ENCODE results near the gene IL20. TPM values are rescaled to one million over a fixed set of nuclear protein-coding genes. Genes with fewer than 3 reads are reported as not detected.

Gene IL20
- total and polyA plus RNA-seq, 2 of the 8 experiments (the other 6 are each of a cell fraction or from before 2014, with no cell fraction given), result not detected

DNA sequence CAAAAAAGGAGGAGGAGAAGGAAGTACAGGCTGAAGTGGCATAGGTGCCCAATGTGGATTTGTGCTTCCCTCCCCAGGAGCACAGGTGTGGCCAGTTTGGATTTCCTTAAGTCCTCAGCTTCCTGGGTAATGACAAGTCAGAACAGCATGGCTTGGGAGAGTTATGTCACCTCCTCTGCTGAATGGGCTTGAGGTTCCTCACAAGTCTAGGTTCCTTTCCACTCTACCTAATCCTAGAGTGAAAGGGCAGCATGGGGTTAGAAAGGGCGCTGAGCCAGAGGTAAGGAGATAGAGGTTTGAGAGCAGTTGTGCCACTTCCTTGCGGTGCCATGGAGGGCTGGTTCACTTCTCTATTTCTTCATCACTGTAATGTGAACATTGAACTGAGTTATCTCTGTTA lies 35.5 kb upstream of the IL20 start:
- 87% methylated on average over 2 of the region's 2 CpGs; no CpG with 5 or more reads in 1 of the 2 experiments for WGBS, 2 experiments (ENCODE audit: extremely low coverage in 1 of 2, insufficient coverage in 1 of 2, insufficient read length in 1 of 2, insufficient replicate concordance in 2 of 2, low coverage in 1 of 2, low lambda C conversion rate in 2 of 2, missing lambda C conversion rate in 1 of 2)
- no peak for TF ChIP-seq BRCA1 (IDR thresholded peaks at IDR 0.05; ENCODE audit: low read depth, low read length)
- no peak for TF ChIP-seq CEBPB (IDR thresholded peaks at IDR 0.05; ENCODE audit: low read depth, low read length)
- no peak for TF ChIP-seq TCF12 (IDR thresholded peaks at IDR 0.05; ENCODE audit: low read depth, low read length)
- no peak for TF ChIP-seq FOSL1 (IDR thresholded peaks at IDR 0.05; ENCODE audit: insufficient read depth, low read depth, low read length)
- TF ChIP-seq HDAC6 (IDR thresholded peaks at IDR 0.05; ENCODE audit: low read depth, low read length), result no peak
- TF ChIP-seq KDM1A (IDR thresholded peaks at IDR 0.05; ENCODE audit: borderline replicate concordance, low read length), result no peak
- TF ChIP-seq, protein P1, sequence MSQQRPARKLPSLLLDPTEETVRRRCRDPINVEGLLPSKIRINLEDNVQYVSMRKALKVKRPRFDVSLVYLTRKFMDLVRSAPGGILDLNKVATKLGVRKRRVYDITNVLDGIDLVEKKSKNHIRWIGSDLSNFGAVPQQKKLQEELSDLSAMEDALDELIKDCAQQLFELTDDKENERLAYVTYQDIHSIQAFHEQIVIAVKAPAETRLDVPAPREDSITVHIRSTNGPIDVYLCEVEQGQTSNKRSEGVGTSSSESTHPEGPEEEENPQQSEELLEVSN (IDR thresholded peaks at IDR 0.05), result no peak
- TF ChIP-seq JUND (IDR thresholded peaks at IDR 0.05; ENCODE audit: low read length), result no peak
- TF ChIP-seq RNF2 (IDR thresholded peaks at IDR 0.05; ENCODE audit: borderline replicate concordance, low read depth, low read length, missing control alignments, poor library complexity, severe bottlenecking), result no peak
- no peak for TF ChIP-seq BCL11A (IDR thresholded peaks at IDR 0.05; ENCODE audit: low read depth in 2 of 2, low read length in 2 of 2)
- TF ChIP-seq ASH2L (IDR thresholded peaks at IDR 0.05; ENCODE audit: low read length), result no peak
- no peak for TF ChIP-seq SIX5 (IDR thresholded peaks at IDR 0.05; ENCODE audit: low read depth, low read length)
- no peak for TF ChIP-seq KDM5A (IDR thresholded peaks at IDR 0.05; ENCODE audit: low read length)
- no peak for TF ChIP-seq EGR1 (IDR thresholded peaks at IDR 0.05; ENCODE audit: borderline replicate concordance, low read depth, low read length)
- no peak for TF ChIP-seq POLR2A (IDR thresholded peaks at IDR 0.05; ENCODE audit: control extremely low read depth in 1 of 2, low read depth in 2 of 2, low read length in 2 of 2)
- TF ChIP-seq TBP (IDR thresholded peaks at IDR 0.05; ENCODE audit: low read depth, low read length), result no peak

More for the DNA sequence above, 35.5 kb upstream of the IL20 start:
- no peak overlapping the region for H2BK5ac ChIP-seq (ENCODE audit: low read depth, low read length)
- H4K20me1 ChIP-seq (replicated peaks in 1 of 2; ENCODE audit: control insufficient read depth in 1 of 2, insufficient read depth in 2 of 2, low read length in 2 of 2), result no peaks in the 10 kb centered on the region
- no peak overlapping the region for H2BK12ac ChIP-seq (ENCODE audit: low read depth, low read length)
- no peak overlapping the region for H4K8ac ChIP-seq (ENCODE audit: extremely low read depth, insufficient read depth, low read length)
- H2BK20ac ChIP-seq (ENCODE audit: low read length), result no peak overlapping the region
- H3K4me2 ChIP-seq (ENCODE audit: insufficient read depth in 1 of 2, low read depth in 2 of 2, low read length in 2 of 2), result no peak overlapping the region
- no peak overlapping the region for H3K9ac ChIP-seq (replicated peaks in 1 of 4; ENCODE audit: extremely low read depth in 1 of 4, low read depth in 3 of 4, low read length in 3 of 4)
- DNase-seq (ENCODE audit: low read depth in 1 of 2, low spot score in 2 of 2), result no peak
- ChIA-PET CTCF (ENCODE audit: partially characterized antibody) (interaction anchor here (0.5 to 3.5 kb wide), 6 partner anchors 20 to 588 kb away, joined by 3 to 10 read pairs (median 5); no protein-coding TSS in a partner anchor), POLR2A (ENCODE audit: partially characterized antibody) (no interaction called here)
- 0 out of 2 replicates have a peak overlapping the region, but pooled peaks have one; percentile 11 for H2AFZ ChIP-seq (ENCODE audit: low read length)
- H3K27me3 ChIP-seq (replicated peaks in 1 of 4; ENCODE audit: control insufficient read depth in 3 of 4, extremely low read depth in 1 of 4, insufficient read depth in 3 of 4, low read length in 3 of 4), result no peaks in the 10 kb centered on the region
- H3K27ac ChIP-seq (ENCODE audit: low read depth, low read length), result no peak overlapping the region
- FAIRE-seq, result no peak
- H2AK5ac ChIP-seq (ENCODE audit: low read depth, low read length), result no peak overlapping the region
- H3K4me3 ChIP-seq (ENCODE audit: extremely low read depth in 1 of 4, insufficient read depth in 2 of 4, low read depth in 3 of 4, low read length in 4 of 4), result no peak overlapping the region
- no peaks in the 10 kb centered on the region for H3K79me2 ChIP-seq (ENCODE audit: control insufficient read depth in 1 of 2, insufficient read depth in 2 of 2, low read length in 2 of 2)
- H3K79me1 ChIP-seq (ENCODE audit: low read depth, low read length), result no peaks in the 10 kb centered on the region
- no peak overlapping the region for H3K4ac ChIP-seq (replicated peaks; ENCODE audit: insufficient read length, low read depth, low read length)
- H3K9me3 ChIP-seq (ENCODE audit: insufficient read depth in 2 of 2, low read depth in 1 of 2, low read length in 1 of 2), result no peaks in the 10 kb centered on the region
- H3K36me3 ChIP-seq (ENCODE audit: control insufficient read depth in 2 of 4, insufficient read depth in 4 of 4, low read length in 3 of 4), result no peaks in the 10 kb centered on the region
- H2BK120ac ChIP-seq (replicated peaks; ENCODE audit: low read depth, low read length), result no peak overlapping the region
- no peaks in the 10 kb centered on the region for H3K4me1 ChIP-seq (replicated peaks in 1 of 4; ENCODE audit: control insufficient read depth in 3 of 4, insufficient read depth in 4 of 4, low read length in 3 of 4)
- H3K23ac ChIP-seq (ENCODE audit: insufficient read length), result no peak overlapping the region
- H4K91ac ChIP-seq (replicated peaks; ENCODE audit: insufficient read length, low read length), result no peak overlapping the region
- H3K56ac ChIP-seq (replicated peaks; ENCODE audit: insufficient read length, low read depth, low read length), result no peak overlapping the region
- no peak overlapping the region for H3K14ac ChIP-seq (ENCODE audit: insufficient read length)
- H4K5ac ChIP-seq (ENCODE audit: insufficient read length, low read depth, low read length), result no peak overlapping the region
- no peak overlapping the region for H2BK15ac ChIP-seq (ENCODE audit: low read length)
- no peaks in the 10 kb centered on the region for H3K23me2 ChIP-seq (ENCODE audit: low read depth, low read length)
- H3K18ac ChIP-seq (ENCODE audit: extremely low read depth, low read length), result no peak overlapping the region

Measured in H1 (cell line).